Bronchial epithelial cell (primary cell): ENCODE results near the gene FAM156A. TPM values are rescaled to one million over a fixed set of nuclear protein-coding genes. Genes with fewer than 3 reads are reported as not detected.
"Not testable (repeated sequence)": the region's sequence is repeated elsewhere in the genome, so short reads cannot be mapped to it uniquely, and the experiment has no call there.

Experiments used
- DNase-seq: peaks from one replicate; pipeline ENCODE4 v3.0.0-alpha.2; 2010; ENCODE audit warnings: low read depth
- FAIRE-seq: peaks from 2 replicates; lab custom pipeline; 2011; peaks lifted over from hg19 to GRCh38; lab: Jason Lieb, UNC
- H3K27me3 ChIP-seq: 2 replicates; pipeline ENCODE4 v1.5.1; 2011; ENCODE audit warnings: low read length; ENCODE audit not compliant: control insufficient read depth, insufficient read depth
- H3K36me3 ChIP-seq: 2 replicates; pipeline ENCODE4 v1.5.1; 2011; ENCODE audit warnings: low read length; ENCODE audit not compliant: control insufficient read depth, insufficient read depth
- H3K4me3 ChIP-seq: 2 replicates; pipeline ENCODE4 v1.5.1; 2011; ENCODE audit warnings: mild to moderate bottlenecking, low read depth, low read length, control low read depth
- total RNA-seq: library from RNA; depleted of rRNA; stranded (reverse); fragments of >200 nt; gene quantifications from 2 replicates; pipeline ENCODE4 v1.2.1, GENCODE V29; 2014
- TF ChIP-seq, protein P1 (sequence below): IDR thresholded peaks from 2 replicates; pipeline ENCODE4 v1.5.1; 2011; ENCODE audit warnings: mild to moderate bottlenecking, moderate library complexity, low read length, control low read depth, inconsistent platforms; ENCODE audit not compliant: insufficient read depth, severe bottlenecking

The FAM156A gene
- total RNA-seq, 1 donor from 2014 or later = 6.6 TPM

DNA sequence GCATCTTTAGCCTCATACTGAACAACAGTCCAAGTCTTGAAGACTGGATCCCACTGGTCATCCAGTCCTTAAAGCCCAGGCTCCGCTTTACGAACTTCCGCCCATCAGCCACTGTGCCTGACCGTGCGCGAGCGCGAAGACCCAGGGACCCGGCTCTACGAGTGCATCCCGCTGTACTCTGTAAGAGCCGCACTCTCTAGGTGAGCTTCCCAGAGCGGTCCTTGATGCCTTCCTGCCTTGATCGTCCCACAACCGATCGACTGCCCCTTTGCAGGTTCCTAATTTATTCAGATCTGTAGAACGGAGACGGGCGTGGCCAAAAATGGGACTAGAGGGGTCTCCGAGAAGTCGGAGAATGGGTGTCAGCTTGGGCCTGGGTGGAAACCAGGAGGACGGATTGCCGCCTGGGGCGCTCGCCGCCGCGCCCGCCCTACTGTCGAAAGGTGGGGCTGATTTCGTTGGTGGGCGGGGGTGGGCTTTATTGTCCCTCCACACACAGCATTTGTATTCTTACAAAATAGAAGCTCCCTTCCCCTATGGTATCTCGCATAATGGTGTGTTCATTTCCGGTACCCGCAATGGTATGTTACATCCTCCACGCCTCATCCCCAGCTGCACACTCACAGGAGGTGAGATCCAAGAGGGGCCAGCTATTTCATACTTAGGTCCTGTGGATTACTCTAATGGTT lies 42.3 kb upstream of the FAM156A start:
- no peaks in the 10 kb centered on the region for H3K36me3 ChIP-seq
- H3K4me3 ChIP-seq = no peak overlapping the region
- no peaks in the 10 kb centered on the region for H3K27me3 ChIP-seq
- TF ChIP-seq, protein P1, sequence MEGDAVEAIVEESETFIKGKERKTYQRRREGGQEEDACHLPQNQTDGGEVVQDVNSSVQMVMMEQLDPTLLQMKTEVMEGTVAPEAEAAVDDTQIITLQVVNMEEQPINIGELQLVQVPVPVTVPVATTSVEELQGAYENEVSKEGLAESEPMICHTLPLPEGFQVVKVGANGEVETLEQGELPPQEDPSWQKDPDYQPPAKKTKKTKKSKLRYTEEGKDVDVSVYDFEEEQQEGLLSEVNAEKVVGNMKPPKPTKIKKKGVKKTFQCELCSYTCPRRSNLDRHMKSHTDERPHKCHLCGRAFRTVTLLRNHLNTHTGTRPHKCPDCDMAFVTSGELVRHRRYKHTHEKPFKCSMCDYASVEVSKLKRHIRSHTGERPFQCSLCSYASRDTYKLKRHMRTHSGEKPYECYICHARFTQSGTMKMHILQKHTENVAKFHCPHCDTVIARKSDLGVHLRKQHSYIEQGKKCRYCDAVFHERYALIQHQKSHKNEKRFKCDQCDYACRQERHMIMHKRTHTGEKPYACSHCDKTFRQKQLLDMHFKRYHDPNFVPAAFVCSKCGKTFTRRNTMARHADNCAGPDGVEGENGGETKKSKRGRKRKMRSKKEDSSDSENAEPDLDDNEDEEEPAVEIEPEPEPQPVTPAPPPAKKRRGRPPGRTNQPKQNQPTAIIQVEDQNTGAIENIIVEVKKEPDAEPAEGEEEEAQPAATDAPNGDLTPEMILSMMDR = no peak
- DNase-seq (no peak), FAIRE-seq (no peak)

GRCh38 chrX:52995987-52996331 lies 37.6 kb upstream of the FAM156A start:
- Histone ChIP-seq H3K27me3 (no peaks in the 10 kb centered on the region), H3K36me3 (no peaks in the 10 kb centered on the region), H3K4me3 (peak overlapping the region; percentile 54)
- no peak for FAIRE-seq
- no peak for DNase-seq
- TF ChIP-seq, protein P1 = no peak

- no peaks in the 10 kb centered on the region for H3K27me3 ChIP-seq
- H3K36me3 ChIP-seq = no peaks in the 10 kb centered on the region
- FAIRE-seq (peak; percentile 62), DNase-seq (peak; percentile 86)
- peak overlapping the region; percentile 54 for H3K4me3 ChIP-seq
- TF ChIP-seq, protein P1 = peak; percentile 58
Observed at GRCh38 chrX:52995135-52995986, 37.0 kb upstream of the FAM156A start.

- H3K27me3 ChIP-seq = no peaks in the 10 kb centered on the region
- H3K36me3 ChIP-seq = no peaks in the 10 kb centered on the region
- TF ChIP-seq, protein P1 = no peak
- H3K4me3 ChIP-seq = no peak overlapping the region
- no peak for DNase-seq
- FAIRE-seq = no peak
Observed at GRCh38 chrX:52990848-52991247, 32.5 kb upstream of the FAM156A start.

GRCh38 chrX:52990011-52990631 lies 31.8 kb upstream of the FAM156A start:
- H3K4me3 ChIP-seq, H3K27me3 ChIP-seq, H3K36me3 ChIP-seq: not testable (repeated sequence)
- FAIRE-seq (peak; percentile 80), DNase-seq (peak; percentile 51)
- TF ChIP-seq, protein P1 = peak; percentile 61
